Activated T-cell treated with anti-CD3 and anti-CD28 coated beads, Interleukin-2, amount 50 U/mL, for 48 hours (primary cell): ENCODE results near the gene PSMD11.
A peak's percentile ranks its signal among the peaks of the same experiment; 100 is the strongest.

ENCODE experiments used
- DNase-seq, 2 experiments: peaks; one replicate each; pipeline ENCODE4 v3.0.0-alpha.2; 2020

The PSMD11 gene

GRCh38 chr17:32470405-32471167 lies 26.3 kb downstream of the PSMD11 start:
- no peak for DNase-seq

GRCh38 chr17:32471652-32472051 lies 27.3 kb downstream of the PSMD11 start:
- no peak for DNase-seq

DNA sequence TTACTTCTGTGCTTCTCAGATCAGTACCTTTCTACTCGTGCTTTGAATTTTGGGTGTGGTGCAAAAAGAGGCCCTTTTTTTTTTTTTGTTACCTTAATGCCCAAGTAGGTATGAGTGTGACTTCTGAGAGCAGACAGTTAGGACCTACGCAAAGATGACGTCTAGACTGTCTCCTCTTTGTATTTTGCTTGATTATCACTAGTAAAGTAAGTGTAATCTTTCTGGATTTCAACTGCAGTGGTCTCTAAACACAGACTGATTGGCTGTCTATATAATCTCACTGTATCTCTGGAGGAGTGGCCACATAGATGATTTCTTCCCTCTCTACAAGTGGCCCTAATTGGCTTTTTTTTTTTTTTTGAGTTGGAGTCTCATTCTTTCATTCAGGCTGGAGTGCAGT lies 30.9 kb downstream of the PSMD11 start:
- no peak for DNase-seq

DNA sequence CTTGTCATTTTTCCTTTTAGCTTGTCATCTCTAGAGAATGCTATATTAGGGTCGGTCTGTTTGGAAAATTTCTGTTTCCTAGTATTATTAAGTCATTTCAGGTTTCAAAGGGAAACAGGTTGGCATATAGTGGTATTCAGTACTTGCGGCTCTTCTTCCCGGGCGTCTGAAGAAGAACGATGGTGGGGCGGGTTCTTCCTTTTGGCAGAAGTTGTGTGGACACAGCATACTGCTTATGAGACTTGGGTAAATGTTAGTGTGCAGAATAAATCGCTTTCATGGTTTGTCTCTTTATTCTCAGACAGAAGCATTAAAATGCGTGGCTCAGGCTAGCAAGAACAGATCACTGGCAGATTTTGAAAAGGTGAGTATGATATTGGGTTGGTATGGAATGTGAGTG lies 32.9 kb downstream of the PSMD11 start:
- DNase-seq: no peak

- peak; percentile 11 to 13 for DNase-seq
Observed at GRCh38 chr17:32479074-32479617, 34.8 kb downstream of the PSMD11 start.

- peak in 1 of 2 experiments; percentile 12 for DNase-seq
Observed at GRCh38 chr17:32481193-32481592, 36.9 kb downstream of the PSMD11 start.

DNA sequence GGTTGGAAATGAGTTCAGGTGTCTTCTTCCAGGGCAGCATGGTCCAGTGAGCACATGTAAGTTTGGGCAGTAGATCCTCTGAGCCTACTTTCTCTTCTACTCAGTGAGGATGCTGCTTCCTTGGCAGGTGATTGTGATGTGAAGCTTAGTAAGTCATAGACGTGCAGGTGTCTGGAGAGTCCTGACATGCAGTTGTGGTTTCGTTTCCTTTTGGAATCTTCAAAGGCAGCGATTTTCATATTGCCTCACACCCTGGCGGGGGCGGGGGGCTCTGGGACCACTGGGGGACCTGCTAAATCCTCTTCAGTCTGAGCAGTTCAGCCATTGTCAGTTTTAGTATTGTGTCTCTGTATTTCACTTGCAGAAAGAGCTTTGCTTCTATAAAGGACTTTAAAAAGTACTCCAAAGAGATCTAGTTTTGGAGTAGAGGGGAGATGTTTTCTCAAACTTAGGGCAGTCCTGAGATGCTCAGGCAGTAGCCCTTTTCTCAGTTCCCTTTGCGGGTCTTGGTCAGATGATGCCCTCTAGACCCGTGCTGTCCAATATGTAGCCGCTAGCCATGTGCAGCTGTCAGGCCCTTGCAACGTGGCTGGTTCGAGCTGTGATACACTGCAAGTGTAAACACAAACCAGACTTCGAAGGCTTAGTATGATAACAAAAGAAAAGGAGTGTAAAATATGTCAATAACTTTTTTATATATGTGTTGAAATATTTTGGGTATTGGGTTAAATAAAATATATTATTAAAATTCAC lies 38.4 kb downstream of the PSMD11 start:
- DNase-seq: peak; percentile 16

GRCh38 chr17:32483451-32484019 lies 39.2 kb downstream of the PSMD11 start:
- peak; percentile 38 to 46 for DNase-seq

GRCh38 chr17:32484041-32484461 lies 39.7 kb downstream of the PSMD11 start:
- peak; percentile 25 to 28 for DNase-seq

GRCh38 chr17:32484628-32485027 lies 40.3 kb downstream of the PSMD11 start:
- peak; percentile 15 to 18 for DNase-seq

GRCh38 chr17:32485261-32486110 lies 41.2 kb downstream of the PSMD11 start:
- peak in 1 of 2 experiments; percentile 20 for DNase-seq

DNA sequence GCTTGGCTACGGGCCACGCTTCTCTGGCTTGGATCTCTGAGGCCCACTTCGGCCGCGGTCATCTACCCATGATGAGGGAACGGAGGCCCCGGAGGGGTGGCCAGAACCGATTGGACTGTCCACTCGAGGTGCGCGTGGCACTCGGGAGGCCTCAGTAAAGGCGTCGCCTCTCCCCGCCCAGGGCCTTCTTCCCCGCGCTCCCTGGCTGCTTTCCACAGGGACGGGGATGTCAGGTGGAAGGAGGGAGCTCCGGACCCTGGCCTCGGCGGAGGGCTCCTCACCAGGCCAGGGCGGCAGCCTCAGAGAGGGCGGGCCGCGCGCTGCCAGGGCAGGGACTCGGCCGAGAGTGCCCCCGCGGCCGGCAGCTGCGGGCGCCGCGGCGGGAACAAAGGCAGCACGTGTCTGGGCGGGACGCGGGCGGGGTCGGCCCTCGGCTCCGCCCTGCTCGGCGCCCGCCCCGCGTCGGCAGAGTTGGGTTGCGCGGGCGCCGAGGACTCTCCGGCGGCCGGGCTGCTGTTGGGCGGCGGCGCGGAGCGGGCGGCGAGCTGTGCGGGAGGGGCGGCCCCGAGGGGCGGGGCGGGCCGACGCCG lies 41.9 kb downstream of the PSMD11 start:
- DNase-seq: peak; percentile 71 to 79

DNA sequence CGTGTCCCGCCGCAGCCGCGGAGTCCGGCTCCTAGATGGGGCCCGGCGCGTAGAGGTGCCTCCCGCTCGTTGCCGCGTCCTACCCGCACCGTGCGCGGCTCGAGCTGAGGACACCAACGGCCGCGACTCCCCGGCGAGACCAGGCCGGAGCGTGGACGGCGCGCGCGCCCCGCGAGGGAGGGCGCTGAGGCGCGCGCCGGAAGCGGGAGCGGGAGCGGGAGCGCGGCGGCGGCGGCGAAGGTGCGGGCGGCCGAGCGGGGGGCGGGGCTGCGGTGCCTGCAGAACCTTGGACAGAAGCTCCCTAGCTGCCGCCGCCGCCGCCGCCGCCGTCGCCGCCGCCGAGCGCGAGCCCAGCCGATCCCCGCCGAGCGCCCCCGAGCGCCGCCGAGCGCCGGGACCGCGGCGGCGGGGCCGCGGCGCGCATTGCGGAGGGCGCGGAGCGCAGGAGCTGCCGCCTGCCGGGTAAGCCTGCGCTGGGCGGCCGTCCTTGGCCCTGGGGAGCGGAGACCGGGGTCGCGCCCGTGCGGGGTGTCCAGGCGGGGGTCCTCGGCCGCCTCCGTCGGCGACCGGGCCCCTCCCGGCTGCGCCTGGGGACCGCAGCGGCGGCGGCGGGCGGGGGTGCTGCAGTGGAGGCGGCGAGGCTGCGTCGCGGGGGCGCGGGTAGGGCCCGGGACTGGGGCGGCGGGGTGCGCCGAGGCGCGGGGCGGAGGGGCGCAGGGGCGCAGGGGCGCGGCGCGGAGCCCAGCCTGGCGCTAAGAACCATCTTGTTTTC lies 42.6 kb downstream of the PSMD11 start, which contains the start of gene CDK5R1:
TSS of gene CDK5R1 (plus strand) at position 293 of the 772 bp plus-strand sequence. CDS start 628 bp downstream, outside the sequence.
- peak; percentile 71 to 83 for DNase-seq

GRCh38 chr17:32487473-32488176 lies 43.3 kb downstream of the PSMD11 start:
- peak; percentile 52 to 63 for DNase-seq

- peak in 1 of 2 experiments; percentile 26 for DNase-seq
Observed at GRCh38 chr17:32488177-32488542, 43.9 kb downstream of the PSMD11 start.

DNA sequence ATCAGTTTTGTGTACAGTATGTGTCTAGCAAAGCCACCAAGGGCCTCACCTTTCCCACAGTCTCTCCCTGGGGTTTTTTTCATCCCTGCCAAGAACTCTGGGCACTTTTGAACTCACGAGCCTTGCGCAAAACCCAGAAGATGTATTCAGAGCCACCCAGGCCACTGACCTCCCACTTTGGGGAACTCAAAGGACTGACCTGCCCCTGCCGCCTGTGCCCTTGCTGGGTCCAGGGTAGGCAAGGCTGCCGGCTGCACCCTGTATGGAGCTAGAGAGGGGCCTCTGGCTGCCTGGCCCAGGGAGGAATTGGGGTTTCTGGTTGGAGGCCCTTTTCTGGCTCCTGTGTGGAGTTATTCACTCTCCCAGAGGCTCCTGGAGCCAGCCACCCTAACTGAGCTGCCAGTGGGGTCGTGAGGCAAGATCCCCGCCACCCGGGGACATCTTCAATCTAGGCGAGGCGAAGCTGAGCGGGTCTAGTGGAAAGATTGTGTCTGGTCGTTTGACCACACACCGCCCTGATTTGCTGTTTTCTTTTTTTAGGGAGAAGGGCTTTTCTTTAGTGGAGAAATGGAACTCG lies 44.4 kb downstream of the PSMD11 start:
- DNase-seq: peak in 1 of 2 experiments; percentile 20

DNA sequence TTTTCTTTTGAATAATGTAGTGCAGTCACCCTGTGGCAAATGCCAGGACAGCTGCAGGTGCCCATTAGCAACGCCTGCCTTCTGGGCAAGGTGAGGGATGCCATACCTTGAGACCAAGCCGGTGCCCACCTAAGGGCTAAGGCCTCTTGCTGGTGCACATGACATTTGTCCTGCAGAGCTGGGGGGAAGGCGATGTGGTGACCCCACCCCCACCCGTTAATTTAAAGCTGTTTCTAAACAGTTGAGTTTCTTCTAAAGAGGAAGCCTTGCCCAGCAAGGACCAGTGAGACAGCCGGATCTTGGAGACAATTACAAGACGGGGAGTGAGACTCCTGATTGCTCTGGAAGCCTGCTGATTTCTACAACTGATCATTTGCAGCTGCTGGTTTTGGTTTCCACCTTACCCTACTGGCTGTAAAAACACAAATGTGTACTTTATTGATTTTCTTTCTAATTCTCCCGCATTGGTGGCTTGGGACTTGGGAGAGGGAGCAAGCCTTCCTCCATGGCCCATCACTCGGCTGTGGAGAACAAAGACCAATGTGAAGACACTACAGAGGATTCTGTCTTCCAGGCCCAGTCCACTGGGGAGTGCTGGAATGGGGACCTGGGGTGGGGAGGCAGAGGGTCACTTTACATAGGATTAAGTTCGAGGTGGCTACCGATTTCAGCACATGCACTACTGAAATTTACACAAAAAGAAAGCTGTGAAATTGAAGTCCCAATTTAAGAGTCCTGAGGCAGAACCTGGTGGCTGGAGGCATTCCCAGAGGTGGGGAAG lies 45.2 kb downstream of the PSMD11 start:
- no peak for DNase-seq

GRCh38 chr17:32490101-32490482 lies 45.8 kb downstream of the PSMD11 start:
- DNase-seq: no peak
